ENCODE measurements around the gene RANBP10. TPM values are rescaled to one million over a fixed set of nuclear protein-coding genes. Genes with fewer than 3 reads are reported as not detected.
A peak's percentile ranks its signal among the peaks of the same experiment; 100 is the strongest.

RANBP10 gene
- total and polyA plus RNA-seq, 9 of the 15 experiments (the other 6 are each of a cell fraction or from before 2014, with no cell fraction given): 0.61 to 19.3 (median 5.9) TPM

GRCh38 chr16:67820608-67821259 lies 14.4 kb upstream of the RANBP10 start:
- Histone ChIP-seq H3K4me1 (replicated peaks in 1 of 2; ENCODE audit: control insufficient read depth in 2 of 2, insufficient read depth in 2 of 2, low read length in 2 of 2) (peaks cover 0 to 6% of the 10 kb centered on the region in 2 experiments; a peak in 2 of 5 replicates), H3K27ac (ENCODE audit: extremely low read depth, low read depth, low read length) (no peak overlapping the region), H3K79me2 (ENCODE audit: control insufficient read depth, insufficient read depth, low read length) (no peaks in the 10 kb centered on the region), H3K36me3 (ENCODE audit: control insufficient read depth, insufficient read depth, low read length) (no peaks in the 10 kb centered on the region), H3K4me2 (ENCODE audit: insufficient read depth, low read length) (no peak overlapping the region), H3K9me3 (replicated peaks; ENCODE audit: control insufficient read depth, insufficient read depth, low read depth, low read length) (no peaks in the 10 kb centered on the region), H3K9me1 (ENCODE audit: control insufficient read depth, insufficient read depth, low read length) (no peaks in the 10 kb centered on the region), H4K20me1 (replicated peaks; ENCODE audit: control insufficient read depth, insufficient read depth, low read length) (no peaks in the 10 kb centered on the region), H3K27me3 (ENCODE audit: control insufficient read depth in 2 of 2, insufficient read depth in 2 of 2, low read length in 2 of 2) (no peaks in the 10 kb centered on the region), H3K9ac (ENCODE audit: insufficient read depth in 1 of 2, low read depth in 2 of 2, low read length in 2 of 2) (0 out of 4 replicates have a peak overlapping the region, but pooled peaks of 1 of the 2 experiments have one; percentile 64), H3K4me3 (no peak overlapping the region), H2AFZ (ENCODE audit: low read depth, low read length) (no peak overlapping the region)
- no peak for FAIRE-seq
- no peak for TF ChIP-seq PPARD (CRISPR knock-in tag; IDR thresholded peaks at IDR 0.05)
- peak; percentile 78 for TF ChIP-seq RFX1 (IDR thresholded peaks at IDR 0.05)
- no peak for TF ChIP-seq SREBF1 (IDR thresholded peaks at IDR 0.05; ENCODE audit: borderline replicate concordance, low read depth, low read length)
- no peak for TF ChIP-seq ZEB2 (IDR thresholded peaks at IDR 0.05)
- TF ChIP-seq HDAC3 (IDR thresholded peaks at IDR 0.05; ENCODE audit: borderline replicate concordance, partially characterized antibody): no peak
- TF ChIP-seq PHF8 (IDR thresholded peaks at IDR 0.05; ENCODE audit: borderline replicate concordance, low read length): no peak
- ATAC-seq: no peak
- POLR2A ChIA-PET: no interaction called here
- intact Hi-C loops (cut with micrococcal nuclease): no loop called here
- DNase-seq (ENCODE audit: extremely low read depth in 1 of 4, low spot score in 3 of 4): no peak
- in situ Hi-C loops (cut with MboI): no loop called here
- no TSS peak for BruUV-seq (replicated peaks)
- CTCF ChIA-PET (ENCODE audit: low intra/inter-chr PET ratio): no interaction called here
- 36% methylated on average over 10 of the region's 11 CpGs for WGBS (ENCODE audit: insufficient coverage, low coverage, missing lambda C conversion rate)
